SK-N-SH (cell line): ENCODE results near the gene C10orf90. TPM values are rescaled to one million over a fixed set of nuclear protein-coding genes. Genes with fewer than 3 reads are reported as not detected.

Source experiments
- CTCF ChIA-PET: fragments of 300-600, 350-600 bp; formaldehyde crosslinking; extraction: SDS; loops from one replicate; lab custom pipeline; 2021; lab: Yijun Ruan, JAX
- POLR2A ChIA-PET: fragments of 350-600 bp; sonication (Branson Sonifier 250); formaldehyde crosslinking; extraction: SDS; loops from one replicate; lab custom pipeline; 2020; ENCODE audit warnings: antibody characterized with exemption, inconsistent platforms; lab: Yijun Ruan, JAX
- DNase-seq: peaks from one replicate; pipeline ENCODE4 v3.0.0; 2012
- H2AFZ ChIP-seq: fragments of 200-600 bp; sonication (generic); 2 replicates; pipeline ENCODE4 v1.8.1; 2016; ENCODE audit warnings: antibody characterized with exemption, mild to moderate bottlenecking, low read depth
- H3F3A ChIP-seq: fragments of 200-600 bp; sonication (generic); replicated peaks from 2 replicates; pipeline ENCODE3; 2016; ENCODE audit warnings: antibody characterized with exemption, mild to moderate bottlenecking; ENCODE audit not compliant: insufficient read depth
- H3K27ac ChIP-seq, 2 experiments: fragments of 200-500 bp in 1 of 2; fragments of 200-600 bp in 1 of 2; sonication (Bioruptor generic) in 1 of 2; sonication (generic), shearing (Covaris generic) in 1 of 2; 2 replicates each; pipeline versions ENCODE4 v1.5.1 to v1.6.1; 2014 to 2016; ENCODE audit warnings: low read depth in 2 of 2, inconsistent platforms in 1 of 2, low read length in 1 of 2, mild to moderate bottlenecking in 1 of 2, mixed read lengths in 1 of 2
- H3K27me3 ChIP-seq: fragments of 200-600 bp; sonication (generic), shearing (Covaris generic); 2 replicates; pipeline ENCODE4 v1.6.1; 2016; ENCODE audit warnings: mixed run types; ENCODE audit not compliant: insufficient read depth
- H3K36me3 ChIP-seq, 2 experiments: fragments of 200-500 bp in 1 of 2; fragments of 200-600 bp in 1 of 2; sonication (Bioruptor generic) in 1 of 2; sonication (generic) in 1 of 2; replicated peaks in 1 of 2; 2 replicates each; pipeline versions ENCODE3 to v1.5.1; 2014 to 2016; ENCODE audit warnings: low read length in 1 of 2, mild to moderate bottlenecking in 1 of 2; ENCODE audit not compliant: insufficient read depth in 2 of 2, control insufficient read depth in 1 of 2
- H3K4me1 ChIP-seq, 2 experiments: fragments of 200-500 bp in 1 of 2; fragments of 200-600 bp in 1 of 2; sonication (Bioruptor generic) in 1 of 2; sonication (generic), shearing (Covaris generic) in 1 of 2; 2 replicates each; pipeline versions ENCODE4 v1.5.1 to v1.6.1; 2014 to 2016; ENCODE audit warnings: low read depth in 1 of 2, low read length in 1 of 2, mixed run types in 1 of 2; ENCODE audit not compliant: insufficient read depth in 2 of 2, control insufficient read depth in 1 of 2
- H3K4me2 ChIP-seq: fragments of 200-600 bp; sonication (generic), shearing (Covaris generic); 2 replicates; pipeline ENCODE4 v1.6.1; 2017; ENCODE audit warnings: mixed run types
- H3K4me3 ChIP-seq, 2 experiments: fragments of 200-500 bp in 1 of 2; fragments of 200-600 bp in 1 of 2; sonication (Bioruptor generic) in 1 of 2; sonication (generic), shearing (Covaris generic) in 1 of 2; 2 replicates each; pipeline versions ENCODE4 v1.5.1 to v1.8.1; 2014 to 2016; ENCODE audit warnings: low read depth in 2 of 2, inconsistent platforms in 1 of 2, low read length in 1 of 2, mild to moderate bottlenecking in 1 of 2, mixed read lengths in 1 of 2, moderate library complexity in 1 of 2
- H3K79me2 ChIP-seq: fragments of 200-600 bp; sonication (generic); 2 replicates; pipeline ENCODE4 v1.8.1; 2017; ENCODE audit warnings: mild to moderate bottlenecking; ENCODE audit not compliant: insufficient read depth
- H3K9ac ChIP-seq: fragments of 200-600 bp; sonication (generic); 2 replicates; pipeline ENCODE4 v1.6.1; 2017; ENCODE audit warnings: mixed run types
- H3K9me2 ChIP-seq: fragments of 200-600 bp; sonication (generic); 2 replicates; pipeline ENCODE4 v1.6.1; 2017; ENCODE audit warnings: mixed run types
- H3K9me3 ChIP-seq: fragments of 200-600 bp; sonication (generic); 2 replicates; pipeline ENCODE4 v1.6.1; 2017; ENCODE audit warnings: mixed run types, mild to moderate bottlenecking, moderate library complexity
- H4K20me1 ChIP-seq: fragments of 200-600 bp; sonication (generic); 2 replicates; pipeline ENCODE4 v1.6.1; 2017; ENCODE audit warnings: mild to moderate bottlenecking, mixed run types; ENCODE audit not compliant: insufficient read depth
- EP300 ChIP-seq, 2 experiments: IDR thresholded peaks; 2 replicates each; pipeline versions ENCODE4 v1.4.0 to v1.6.1; 2012; ENCODE audit warnings: borderline replicate concordance in 1 of 2, low read depth in 1 of 2, low read length in 1 of 2
- FOSL2 ChIP-seq: IDR thresholded peaks from 2 replicates; pipeline ENCODE4 v1.4.0; 2012; ENCODE audit warnings: low read depth, mild to moderate bottlenecking, moderate library complexity, borderline replicate concordance
- FOXM1 ChIP-seq: IDR thresholded peaks from 2 replicates; pipeline ENCODE4 v1.4.0; 2012; ENCODE audit warnings: low read depth, mild to moderate bottlenecking
- GATA2 ChIP-seq: sonication (generic); formaldehyde crosslinking; IDR thresholded peaks from 2 replicates; pipeline ENCODE4 v1.5.0; 2020; ENCODE audit warnings: mild to moderate bottlenecking, missing genetic modification reagents
- MAX ChIP-seq: IDR thresholded peaks from 2 replicates; pipeline ENCODE4 v1.4.0; 2012; ENCODE audit warnings: low read depth
- MEF2A ChIP-seq: IDR thresholded peaks from 2 replicates; pipeline ENCODE4 v1.4.0; 2012; ENCODE audit warnings: low read depth, borderline replicate concordance
- MXI1 ChIP-seq: IDR thresholded peaks from 2 replicates; pipeline ENCODE4 v1.6.1; 2012; ENCODE audit warnings: mild to moderate bottlenecking, low read depth, low read length, improper control_type of control experiment
- NFIC ChIP-seq: IDR thresholded peaks from 2 replicates; pipeline ENCODE4 v1.4.0; 2012; ENCODE audit warnings: borderline replicate concordance
- POLR2AphosphoS5 ChIP-seq: IDR thresholded peaks from 2 replicates; pipeline ENCODE4 v1.6.1; 2012; ENCODE audit warnings: low read depth, low read length
- RCOR1 ChIP-seq: fragments of 150-350 bp; IDR thresholded peaks from 2 replicates; pipeline ENCODE4 v1.6.1; 2017; ENCODE audit warnings: antibody characterized with exemption, low read length
- REST ChIP-seq: IDR thresholded peaks from 2 replicates; pipeline ENCODE4 v1.6.1; 2012; ENCODE audit warnings: mild to moderate bottlenecking, low read depth, low read length, moderate library complexity
- RFX5 ChIP-seq: IDR thresholded peaks from 2 replicates; pipeline ENCODE4 v1.6.1; 2012; ENCODE audit warnings: mild to moderate bottlenecking, improper control_type of control experiment, low read length
- RXRA ChIP-seq: IDR thresholded peaks from 2 replicates; pipeline ENCODE4 v1.4.0; 2012; ENCODE audit warnings: low read depth, mild to moderate bottlenecking, borderline replicate concordance
- SIN3A ChIP-seq: IDR thresholded peaks from 2 replicates; pipeline ENCODE4 v1.6.1; 2012; ENCODE audit warnings: low read depth, mild to moderate bottlenecking, low read length, moderate library complexity, borderline replicate concordance
- TAF1 ChIP-seq: IDR thresholded peaks from 2 replicates; pipeline ENCODE4 v1.6.1; 2012; ENCODE audit warnings: low read depth, mild to moderate bottlenecking, low read length, moderate library complexity, borderline replicate concordance
- TCF12 ChIP-seq: IDR thresholded peaks from 2 replicates; pipeline ENCODE4 v1.4.0; 2012
- WGBS: methylation state at CpG from one replicate; pipeline ENCODE4 v1.1.6; 2017; ENCODE audit warnings: low lambda C conversion rate; 5-methylcytosine and 5-hydroxymethylcytosine counted together
- polyA plus RNA-seq, 3 experiments: library from polyadenylated mRNA; depleted of rRNA; stranded (reverse); fragments of >200 nt; gene quantifications; 2 replicates each; pipeline ENCODE4 v1.2.3, GENCODE V29; 2012
- TF ChIP-seq, protein P1 (sequence below): IDR thresholded peaks from 2 replicates; pipeline ENCODE4 v1.4.0; 2012; ENCODE audit warnings: low read depth, borderline replicate concordance

The C10orf90 gene
- polyA plus RNA-seq, 1 of the 3 experiments (the other 2 are of a cell fraction) = 0.21 TPM

DNA sequence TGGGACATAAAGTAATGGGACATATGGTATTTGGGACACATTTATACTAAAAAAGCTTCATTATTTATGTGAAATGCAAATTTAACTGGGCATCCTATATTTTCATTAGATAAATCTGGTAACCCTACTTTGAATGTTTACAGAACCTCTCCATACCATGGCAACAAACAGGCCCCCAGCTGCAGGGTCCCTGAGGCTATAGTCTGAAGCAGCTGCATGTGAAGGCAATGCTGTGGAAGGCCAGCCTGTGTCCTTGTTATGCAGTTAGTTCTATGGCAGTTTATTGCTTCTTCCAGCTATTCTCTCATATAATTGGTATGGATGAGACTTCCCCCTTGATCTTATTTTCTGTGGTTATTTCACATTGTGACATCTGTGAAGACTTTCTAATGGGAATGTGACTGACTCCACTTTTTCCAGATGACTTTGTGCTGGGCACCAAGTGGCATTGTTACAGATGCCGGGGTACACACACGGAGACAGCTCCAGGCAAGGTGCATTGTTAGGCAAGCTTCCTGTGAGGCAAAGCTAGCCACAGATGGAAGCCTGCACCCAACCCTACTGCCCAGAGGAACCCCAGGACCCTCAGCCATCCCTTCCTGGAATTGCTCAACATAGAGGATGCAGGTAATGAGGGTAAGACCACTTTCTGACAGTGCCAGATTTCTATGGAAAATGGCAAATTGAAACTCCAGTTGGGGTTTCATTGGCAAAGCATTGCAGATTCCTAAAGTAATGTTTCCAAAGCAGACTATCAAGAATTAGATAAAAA lies 232.7 kb downstream of the C10orf90 start (continued):
- TF ChIP-seq, protein P1, sequence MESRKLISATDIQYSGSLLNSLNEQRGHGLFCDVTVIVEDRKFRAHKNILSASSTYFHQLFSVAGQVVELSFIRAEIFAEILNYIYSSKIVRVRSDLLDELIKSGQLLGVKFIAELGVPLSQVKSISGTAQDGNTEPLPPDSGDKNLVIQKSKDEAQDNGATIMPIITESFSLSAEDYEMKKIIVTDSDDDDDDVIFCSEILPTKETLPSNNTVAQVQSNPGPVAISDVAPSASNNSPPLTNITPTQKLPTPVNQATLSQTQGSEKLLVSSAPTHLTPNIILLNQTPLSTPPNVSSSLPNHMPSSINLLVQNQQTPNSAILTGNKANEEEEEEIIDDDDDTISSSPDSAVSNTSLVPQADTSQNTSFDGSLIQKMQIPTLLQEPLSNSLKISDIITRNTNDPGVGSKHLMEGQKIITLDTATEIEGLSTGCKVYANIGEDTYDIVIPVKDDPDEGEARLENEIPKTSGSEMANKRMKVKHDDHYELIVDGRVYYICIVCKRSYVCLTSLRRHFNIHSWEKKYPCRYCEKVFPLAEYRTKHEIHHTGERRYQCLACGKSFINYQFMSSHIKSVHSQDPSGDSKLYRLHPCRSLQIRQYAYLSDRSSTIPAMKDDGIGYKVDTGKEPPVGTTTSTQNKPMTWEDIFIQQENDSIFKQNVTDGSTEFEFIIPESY = no peak
- TF ChIP-seq RCOR1 (no peak), TCF12 (no peak), SIN3A (no peak), TAF1 (no peak)
- TF ChIP-seq, all 33 proteins: peak for 0

- Histone ChIP-seq H3K4me1 (peaks cover 0 to 7% of the 10 kb centered on the region in 2 experiments; a peak in 1 of 4 replicates), H3K4me2 (no peak overlapping the region), H3K9me2 (no peaks in the 10 kb centered on the region), H3K27me3 (no peaks in the 10 kb centered on the region), H4K20me1 (no peaks in the 10 kb centered on the region), H3K9me3 (no peaks in the 10 kb centered on the region), H3F3A (no peaks in the 10 kb centered on the region), H3K9ac (no peak overlapping the region), H3K27ac (no peak overlapping the region), H3K79me2 (no peaks in the 10 kb centered on the region), H3K36me3 (no peaks in the 10 kb centered on the region), H2AFZ (no peak overlapping the region), H3K4me3 (no peak overlapping the region)
- 30% methylated on average over 5 of the region's 5 CpGs for WGBS
- ChIA-PET CTCF (interaction anchor here (1.3 to 2.1 kb wide), 2 partner anchors 69 to 70 kb away, joined by 3 to 6 read pairs; no protein-coding TSS in a partner anchor), POLR2A (no interaction called here)
- DNase-seq = no peak
- TF ChIP-seq RXRA (no peak), FOXM1 (no peak), NFIC (no peak), POLR2AphosphoS5 (no peak), MEF2A (no peak), EP300 (IDR thresholded peaks at IDR 0.05; ENCODE audit: borderline replicate concordance in 1 of 2, low read depth in 1 of 2, low read length in 1 of 2) (peak in 1 of 2 experiments; percentile 51; a peak in 1 of 4 replicates), RCOR1 (peak; percentile 11; the same call in 1 of the 2 replicates), REST (no peak), RFX5 (no peak), MXI1 (no peak), GATA2 (peak; percentile 39; the same call in 1 of the 2 replicates), FOSL2 (no peak), MAX (no peak)
- TF ChIP-seq, protein P1 = no peak
These were observed 236.3 kb downstream of the C10orf90 start for GRCh38 chr10:126434235-126434634.
